GM12874 (cell line): ENCODE results near the gene SLC9B1.
A peak's percentile ranks its signal among the peaks of the same experiment; 100 is the strongest.

Experiments
- CTCF ChIP-seq: IDR thresholded peaks from 2 replicates; pipeline ENCODE4 v1.5.1; 2011; ENCODE audit warnings: low read depth, mild to moderate bottlenecking, control low read depth, low read length, moderate library complexity; ENCODE audit not compliant: insufficient read depth

SLC9B1 gene

DNA sequence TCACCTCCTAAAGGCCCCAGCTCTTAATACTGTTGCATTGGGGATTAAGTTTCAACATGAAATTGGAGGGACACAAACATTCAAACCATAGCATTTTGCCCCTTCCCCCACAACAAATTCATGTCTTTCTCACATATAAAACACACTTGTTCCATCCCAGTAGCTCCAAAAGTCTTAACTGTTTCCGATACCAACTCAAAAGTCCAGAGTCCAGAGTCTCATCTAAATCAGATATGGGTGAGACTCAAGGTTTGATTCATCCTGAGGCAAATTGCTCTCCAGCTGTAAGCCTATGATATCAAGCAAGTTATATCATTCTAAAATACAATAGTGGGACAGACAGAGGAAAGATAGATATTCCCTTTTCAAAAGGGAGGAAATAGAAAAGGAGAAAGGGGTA lies 8.7 kb downstream of the SLC9B1 start:
- TF ChIP-seq CTCF, result no peak

DNA sequence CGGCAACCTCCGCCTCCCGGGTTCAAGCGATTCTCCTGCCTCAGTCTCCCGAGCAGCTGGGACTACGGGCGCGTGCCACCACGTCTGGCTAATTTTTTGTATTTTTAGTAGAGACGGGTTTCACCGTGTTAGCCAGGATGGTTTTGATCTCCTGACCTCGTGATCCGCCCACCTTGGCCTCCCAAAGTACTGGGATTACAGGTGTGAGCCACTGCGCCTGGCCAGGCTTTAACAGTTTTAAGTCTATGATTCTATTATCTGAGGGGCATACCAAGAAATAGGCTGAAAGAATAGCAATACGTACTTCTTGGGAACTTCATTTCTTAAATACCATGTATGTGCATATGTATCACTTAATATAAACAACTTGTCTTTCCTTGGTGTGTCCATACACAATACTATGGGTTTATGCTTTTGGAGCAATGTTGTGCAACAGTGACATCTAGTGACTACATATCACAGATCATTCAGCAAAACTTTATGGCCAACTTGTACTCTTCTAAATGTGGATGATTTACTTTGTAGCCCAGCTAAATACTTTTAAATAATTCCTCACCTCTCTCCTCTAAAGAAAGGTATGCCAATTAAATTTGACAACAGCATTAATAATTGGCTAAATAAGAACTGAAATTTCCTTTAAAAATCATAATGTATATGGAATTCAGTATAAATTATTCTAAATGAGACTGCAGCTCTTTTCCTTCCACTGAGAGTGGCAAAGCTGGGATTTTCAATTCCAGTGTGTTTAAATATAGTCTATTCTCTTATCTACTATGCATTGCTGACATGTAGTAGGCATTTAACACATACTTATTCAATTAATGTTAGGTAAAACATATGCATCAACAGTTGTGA lies 10.4 kb downstream of the SLC9B1 start:
- TF ChIP-seq CTCF, result peak; percentile 54

DNA sequence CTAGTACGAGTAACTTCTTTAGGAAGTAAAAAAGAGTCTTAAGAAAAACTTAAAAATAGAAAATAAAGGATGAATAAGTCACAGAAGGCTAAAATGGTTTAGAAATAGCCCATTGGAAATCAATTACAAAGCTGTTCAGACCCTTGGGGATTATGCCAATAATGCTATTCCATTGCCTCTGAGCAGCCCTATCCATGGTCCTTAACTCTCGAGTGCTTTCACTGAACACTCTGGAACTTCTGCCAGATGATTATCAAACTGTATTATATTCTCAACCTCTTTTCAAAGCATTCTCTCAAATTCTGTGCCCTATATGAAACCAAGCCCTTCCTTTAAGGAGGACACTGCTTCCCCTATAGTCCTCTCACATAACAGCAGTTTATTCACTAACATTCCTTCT lies 17.0 kb downstream of the SLC9B1 start:
- TF ChIP-seq CTCF, result no peak

DNA sequence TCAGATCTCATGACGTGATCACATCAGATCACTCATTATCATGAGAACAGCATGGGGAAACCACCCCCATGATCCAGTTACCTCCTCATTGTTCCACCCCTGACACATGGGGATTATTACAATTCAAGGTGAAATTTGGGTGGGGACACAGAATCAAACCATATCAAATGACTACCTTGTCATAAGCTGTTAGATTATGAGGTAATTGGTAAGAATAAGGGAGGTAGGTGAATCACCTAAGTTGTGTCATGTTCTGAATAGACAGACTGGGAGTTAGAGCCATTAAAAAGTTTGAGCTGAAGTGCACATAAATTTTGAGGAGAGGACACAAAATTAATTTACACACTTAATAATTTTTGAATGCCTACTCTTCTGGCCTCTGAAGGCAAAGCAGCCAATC lies 24.7 kb downstream of the SLC9B1 start:
- TF ChIP-seq CTCF, result no peak

DNA sequence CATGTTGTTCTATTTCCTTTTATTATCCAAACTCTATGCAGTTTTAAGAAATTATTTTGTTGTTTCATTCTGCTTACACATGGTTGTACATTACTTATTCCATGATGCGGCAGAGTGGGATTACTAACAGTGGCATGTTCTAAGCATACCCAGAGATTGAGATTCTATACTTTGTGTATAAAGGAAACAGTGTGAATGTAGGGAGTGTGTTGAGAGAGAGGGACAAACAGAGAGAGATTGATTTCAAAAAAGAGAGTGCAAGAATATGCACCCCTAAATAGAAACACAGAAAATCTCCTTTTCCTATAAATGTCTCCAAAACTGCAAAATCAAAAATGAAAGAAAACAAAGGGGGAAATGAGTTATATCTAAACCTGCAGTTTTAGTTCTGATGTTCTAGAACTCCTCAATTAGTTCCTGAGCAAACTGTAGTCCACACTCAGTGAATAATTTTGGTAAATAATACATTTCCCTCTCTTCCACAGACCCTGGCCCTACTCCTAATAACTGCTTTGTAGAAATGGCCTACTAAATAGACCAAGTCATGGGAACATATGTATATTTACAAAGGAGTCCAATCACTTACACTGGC lies 31.0 kb downstream of the SLC9B1 start:
- TF ChIP-seq CTCF, result no peak

- TF ChIP-seq CTCF, result no peak
Observed at GRCh38 chr4:102981005-102981404, 38.5 kb downstream of the SLC9B1 start.

DNA sequence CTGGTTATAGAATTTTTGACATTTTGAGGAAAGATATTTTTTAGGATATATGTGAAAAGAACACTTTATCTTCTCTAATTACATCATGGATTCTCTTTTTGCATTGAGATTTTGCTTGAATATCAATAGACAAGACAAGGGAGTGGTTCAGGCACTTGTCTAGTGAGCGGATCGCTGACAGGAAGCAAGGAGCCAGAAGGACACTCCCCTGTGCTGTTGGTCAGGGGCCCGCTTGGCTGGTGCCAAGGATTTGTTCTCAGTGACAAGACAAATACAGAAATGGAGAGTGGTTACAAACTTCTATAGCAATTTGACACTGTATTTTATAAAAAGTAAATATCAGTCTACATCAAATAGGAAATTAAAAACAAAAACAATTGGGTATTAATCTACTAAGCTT lies 60.0 kb downstream of the SLC9B1 start:
- TF ChIP-seq CTCF, result no peak
